Measurements from ENCODE around the gene BCAN.

BCAN gene

DNA sequence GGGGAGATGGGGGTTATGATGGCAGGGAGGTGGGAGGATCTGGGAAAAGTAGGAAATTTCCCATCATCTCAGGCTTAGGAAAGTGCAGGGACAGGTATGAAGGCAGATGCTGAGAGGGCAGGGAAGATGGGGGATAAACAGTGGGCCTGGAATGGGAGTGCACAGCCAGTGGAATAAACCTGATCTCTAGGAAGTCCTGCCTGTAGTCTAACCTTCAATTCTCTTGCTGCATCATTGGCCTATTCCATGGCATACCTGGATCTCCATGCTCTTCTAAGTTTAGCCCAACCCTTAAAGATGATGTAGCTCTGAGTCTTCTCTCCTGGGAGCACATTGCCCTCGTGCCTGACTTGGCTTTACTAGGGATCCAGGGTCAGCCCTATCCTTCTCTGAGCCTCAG, 2.7 kb downstream of the BCAN start:
- DNase-seq = no peak

DNA sequence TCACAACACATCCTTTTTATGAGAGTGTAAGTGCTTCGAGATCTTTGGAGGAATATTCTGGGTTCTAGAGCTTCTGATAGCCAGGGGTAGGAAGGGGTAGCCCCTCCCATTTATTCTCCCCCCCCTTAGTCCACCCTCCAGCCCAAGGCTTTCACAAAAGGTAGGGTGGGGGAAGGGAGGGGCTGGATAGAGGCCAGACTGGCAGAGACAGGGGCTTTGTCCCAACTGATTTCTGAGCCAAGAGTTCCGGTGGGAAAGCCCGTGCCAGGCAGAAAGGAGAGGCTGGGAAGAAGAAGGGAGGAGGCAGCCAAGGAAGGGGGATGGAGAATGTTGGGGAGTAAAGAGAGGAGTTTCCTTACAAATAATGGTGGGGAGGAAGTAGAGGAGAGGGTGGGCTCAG, 3.1 kb downstream of the BCAN start:
- no peak for DNase-seq

DNA sequence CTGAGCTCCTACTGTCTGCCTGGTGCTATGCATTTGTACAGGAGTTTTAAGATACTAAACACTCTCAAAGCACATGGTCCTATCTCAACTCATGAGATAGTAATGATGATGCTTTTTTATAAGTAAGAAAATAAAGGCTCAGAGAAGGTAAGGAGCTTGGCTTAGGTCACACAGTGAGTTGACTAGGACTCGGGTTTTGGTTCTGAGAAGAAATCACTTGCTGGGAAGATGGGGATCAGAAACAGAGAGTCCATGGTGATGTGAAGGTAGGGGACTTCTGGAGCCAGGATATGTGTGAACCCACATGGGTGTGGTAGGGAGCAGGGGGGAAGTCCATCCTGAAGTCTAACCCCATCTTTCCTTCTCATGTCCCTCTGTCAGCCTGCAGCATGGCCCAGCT, 3.7 kb downstream of the BCAN start:
- no peak for DNase-seq

DNA sequence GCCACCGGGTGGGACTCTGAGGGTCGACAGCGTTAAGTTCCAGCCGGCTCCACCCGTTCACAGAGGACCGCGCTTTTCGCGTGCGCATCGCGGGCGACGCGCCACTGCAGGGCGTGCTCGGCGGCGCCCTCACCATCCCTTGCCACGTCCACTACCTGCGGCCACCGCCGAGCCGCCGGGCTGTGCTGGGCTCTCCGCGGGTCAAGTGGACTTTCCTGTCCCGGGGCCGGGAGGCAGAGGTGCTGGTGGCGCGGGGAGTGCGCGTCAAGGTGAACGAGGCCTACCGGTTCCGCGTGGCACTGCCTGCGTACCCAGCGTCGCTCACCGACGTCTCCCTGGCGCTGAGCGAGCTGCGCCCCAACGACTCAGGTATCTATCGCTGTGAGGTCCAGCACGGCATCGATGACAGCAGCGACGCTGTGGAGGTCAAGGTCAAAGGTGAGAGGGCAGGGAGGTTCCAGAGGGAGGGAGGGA, 4.9 kb downstream of the BCAN start:
- DNase-seq = no peak

DNA sequence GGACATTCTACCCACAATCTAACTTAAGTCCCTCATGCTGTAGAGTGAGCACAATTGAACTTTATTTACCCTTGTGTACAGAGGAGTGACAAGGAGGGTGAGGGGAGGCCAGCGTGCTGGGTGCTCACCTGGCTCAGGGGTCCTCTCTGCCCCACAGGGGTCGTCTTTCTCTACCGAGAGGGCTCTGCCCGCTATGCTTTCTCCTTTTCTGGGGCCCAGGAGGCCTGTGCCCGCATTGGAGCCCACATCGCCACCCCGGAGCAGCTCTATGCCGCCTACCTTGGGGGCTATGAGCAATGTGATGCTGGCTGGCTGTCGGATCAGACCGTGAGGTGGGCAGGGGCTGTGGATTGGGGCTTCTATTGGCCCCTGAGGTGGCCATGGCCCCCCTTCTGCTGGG, 5.4 kb downstream of the BCAN start:
- no peak for DNase-seq

DNA sequence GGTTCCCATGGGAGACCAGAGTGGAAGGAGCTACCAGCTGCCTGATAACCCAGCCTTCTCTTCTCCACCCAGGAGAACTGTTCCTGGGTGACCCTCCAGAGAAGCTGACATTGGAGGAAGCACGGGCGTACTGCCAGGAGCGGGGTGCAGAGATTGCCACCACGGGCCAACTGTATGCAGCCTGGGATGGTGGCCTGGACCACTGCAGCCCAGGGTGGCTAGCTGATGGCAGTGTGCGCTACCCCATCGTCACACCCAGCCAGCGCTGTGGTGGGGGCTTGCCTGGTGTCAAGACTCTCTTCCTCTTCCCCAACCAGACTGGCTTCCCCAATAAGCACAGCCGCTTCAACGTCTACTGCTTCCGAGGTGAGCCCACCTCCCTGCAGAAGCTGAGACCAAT, 6.6 kb downstream of the BCAN start:
- no peak for DNase-seq

DNA sequence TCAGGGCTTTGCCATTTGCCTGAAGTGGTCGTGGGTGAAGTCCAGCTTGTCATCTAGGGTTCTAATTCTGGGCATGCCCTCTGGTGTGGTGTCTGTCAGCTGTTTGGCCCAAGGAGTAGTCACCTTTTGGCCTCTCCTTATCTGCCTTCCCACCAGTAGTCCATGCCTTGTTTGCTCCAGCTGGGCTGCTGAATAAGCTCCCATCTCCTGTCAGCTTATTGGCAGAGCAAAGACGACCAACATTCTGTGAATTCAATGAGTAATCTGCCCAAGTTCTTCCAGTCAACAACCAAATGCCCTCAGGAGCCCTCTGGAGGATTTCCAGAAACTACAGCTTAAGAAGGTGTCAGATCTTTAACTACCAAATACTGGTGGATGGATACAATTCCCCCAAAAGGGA, 7.0 kb downstream of the BCAN start:
- DNase-seq = no peak

DNA sequence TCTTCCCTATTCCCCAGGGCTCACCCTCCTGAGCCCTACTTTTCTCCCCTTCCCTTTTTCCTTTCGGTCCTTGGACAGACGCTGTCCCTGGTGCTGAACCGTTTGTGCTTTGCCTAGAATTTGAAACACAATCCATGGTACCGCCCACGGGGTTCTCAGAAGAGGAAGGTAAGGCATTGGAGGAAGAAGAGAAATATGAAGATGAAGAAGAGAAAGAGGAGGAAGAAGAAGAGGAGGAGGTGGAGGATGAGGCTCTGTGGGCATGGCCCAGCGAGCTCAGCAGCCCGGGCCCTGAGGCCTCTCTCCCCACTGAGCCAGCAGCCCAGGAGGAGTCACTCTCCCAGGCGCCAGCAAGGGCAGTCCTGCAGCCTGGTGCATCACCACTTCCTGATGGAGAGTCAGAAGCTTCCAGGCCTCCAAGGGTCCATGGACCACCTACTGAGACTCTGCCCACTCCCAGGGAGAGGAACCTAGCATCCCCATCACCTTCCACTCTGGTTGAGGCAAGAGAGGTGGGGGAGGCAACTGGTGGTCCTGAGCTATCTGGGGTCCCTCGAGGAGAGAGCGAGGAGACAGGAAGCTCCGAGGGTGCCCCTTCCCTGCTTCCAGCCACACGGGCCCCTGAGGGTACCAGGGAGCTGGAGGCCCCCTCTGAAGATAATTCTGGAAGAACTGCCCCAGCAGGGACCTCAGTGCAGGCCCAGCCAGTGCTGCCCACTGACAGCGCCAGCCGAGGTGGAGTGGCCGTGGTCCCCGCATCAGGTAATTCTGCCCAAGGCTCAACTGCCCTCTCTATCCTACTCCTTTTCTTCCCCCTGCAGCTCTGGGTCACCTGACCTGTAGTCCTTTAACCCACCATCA, 10.4 kb downstream of the BCAN start:
- no peak for DNase-seq

DNA sequence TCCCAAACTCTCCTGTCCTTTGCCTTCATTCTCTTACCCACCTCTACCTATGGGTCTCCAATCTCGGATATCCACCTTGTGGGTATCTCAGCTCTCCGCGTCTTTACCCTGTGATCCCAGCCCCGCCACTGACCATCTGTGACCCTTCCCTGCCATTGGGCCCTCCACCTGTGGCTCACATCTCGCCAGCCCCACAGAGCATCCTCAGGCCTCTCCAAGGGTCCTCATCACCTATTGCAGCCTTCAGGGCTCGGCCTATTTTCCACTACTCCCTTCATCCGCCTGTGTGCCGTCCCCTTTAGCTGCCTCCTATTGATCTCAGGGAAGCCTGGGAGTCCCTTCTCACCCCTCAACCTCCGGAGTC, 11.1 kb downstream of the BCAN start:
- no peak for DNase-seq

DNA sequence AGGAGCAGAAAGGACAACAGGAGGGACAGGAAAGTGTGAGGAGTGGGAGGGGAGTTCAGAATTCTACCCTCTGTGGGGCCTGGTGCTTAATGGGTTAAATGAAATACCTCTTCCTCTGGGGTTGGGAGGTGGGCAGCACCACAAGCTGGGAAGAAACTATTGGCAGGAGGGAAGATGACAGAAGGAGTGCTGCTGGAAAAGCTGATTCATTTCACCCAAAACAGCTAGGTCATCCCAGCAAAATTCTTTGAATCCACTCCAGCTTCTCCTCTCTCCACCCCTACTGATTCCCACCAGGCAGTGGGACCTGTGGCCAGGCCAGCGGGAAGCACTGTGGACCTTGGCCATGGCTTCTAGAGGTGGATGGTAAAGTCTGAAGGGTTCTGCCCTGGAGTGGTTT, 12.8 kb downstream of the BCAN start:
- DNase-seq = no peak

DNA sequence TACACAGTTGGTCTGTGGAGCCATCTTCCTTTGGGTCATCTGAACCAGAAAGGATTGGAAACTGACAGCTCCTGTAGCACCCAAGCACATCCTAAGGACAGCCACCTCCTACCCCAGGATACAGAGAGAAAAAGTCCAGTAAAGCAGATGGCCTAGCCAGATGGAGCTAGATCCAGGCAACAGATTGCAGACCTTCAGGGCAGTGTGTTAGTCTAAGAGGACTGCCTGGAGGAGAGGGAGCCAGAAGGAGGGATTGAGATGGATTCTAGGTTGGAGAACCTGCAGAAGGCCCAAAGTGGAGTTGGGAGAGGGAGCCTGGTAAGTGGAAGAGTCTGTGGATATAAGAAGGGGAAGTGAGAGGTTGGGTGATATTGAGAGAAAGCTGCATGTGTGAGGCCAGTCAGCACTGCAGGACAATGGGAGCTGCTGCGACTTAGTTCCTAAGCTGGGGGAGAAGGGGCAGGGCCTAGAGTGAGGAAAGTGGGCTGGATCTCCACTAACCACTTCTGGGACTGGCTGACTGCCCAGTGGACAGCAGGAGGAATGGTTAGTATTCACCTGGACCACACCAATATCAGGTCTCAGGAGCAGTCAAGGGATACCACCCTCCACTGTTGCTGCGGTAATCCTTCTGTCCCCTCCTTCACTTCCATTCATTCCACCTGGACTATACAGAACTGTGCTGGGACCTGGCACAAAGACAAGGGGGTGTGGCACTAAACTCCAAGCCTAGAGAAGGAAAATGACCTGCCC, 13.4 kb downstream of the BCAN start:
- DNase-seq = no peak

DNA sequence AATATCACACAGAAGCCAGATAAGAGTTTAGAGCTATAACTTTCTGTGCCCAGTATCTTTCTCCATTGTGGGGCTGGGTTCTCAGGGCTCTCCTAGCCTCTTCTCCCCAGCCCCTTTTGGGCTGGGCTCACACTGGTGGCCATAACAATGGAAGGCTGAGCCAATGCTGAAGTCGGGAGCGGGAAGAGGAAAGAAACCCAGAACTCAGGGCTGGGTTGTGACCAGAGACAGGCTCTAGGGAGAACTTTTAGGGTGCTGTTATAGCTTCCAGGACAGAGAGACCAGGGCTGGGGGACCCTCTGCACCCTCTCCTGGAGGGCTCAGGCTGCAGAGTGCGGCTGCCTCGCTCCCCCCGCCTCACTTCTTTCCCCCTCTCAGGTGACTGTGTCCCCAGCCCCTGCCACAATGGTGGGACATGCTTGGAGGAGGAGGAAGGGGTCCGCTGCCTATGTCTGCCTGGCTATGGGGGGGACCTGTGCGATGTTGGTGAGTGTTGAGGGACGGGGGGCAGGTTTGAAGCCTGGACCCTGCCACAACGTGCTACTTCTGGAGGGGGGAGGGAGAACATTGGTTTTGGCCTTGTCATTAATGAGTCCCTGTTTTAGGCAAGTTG, 14.1 kb downstream of the BCAN start:
- no peak for DNase-seq

DNA sequence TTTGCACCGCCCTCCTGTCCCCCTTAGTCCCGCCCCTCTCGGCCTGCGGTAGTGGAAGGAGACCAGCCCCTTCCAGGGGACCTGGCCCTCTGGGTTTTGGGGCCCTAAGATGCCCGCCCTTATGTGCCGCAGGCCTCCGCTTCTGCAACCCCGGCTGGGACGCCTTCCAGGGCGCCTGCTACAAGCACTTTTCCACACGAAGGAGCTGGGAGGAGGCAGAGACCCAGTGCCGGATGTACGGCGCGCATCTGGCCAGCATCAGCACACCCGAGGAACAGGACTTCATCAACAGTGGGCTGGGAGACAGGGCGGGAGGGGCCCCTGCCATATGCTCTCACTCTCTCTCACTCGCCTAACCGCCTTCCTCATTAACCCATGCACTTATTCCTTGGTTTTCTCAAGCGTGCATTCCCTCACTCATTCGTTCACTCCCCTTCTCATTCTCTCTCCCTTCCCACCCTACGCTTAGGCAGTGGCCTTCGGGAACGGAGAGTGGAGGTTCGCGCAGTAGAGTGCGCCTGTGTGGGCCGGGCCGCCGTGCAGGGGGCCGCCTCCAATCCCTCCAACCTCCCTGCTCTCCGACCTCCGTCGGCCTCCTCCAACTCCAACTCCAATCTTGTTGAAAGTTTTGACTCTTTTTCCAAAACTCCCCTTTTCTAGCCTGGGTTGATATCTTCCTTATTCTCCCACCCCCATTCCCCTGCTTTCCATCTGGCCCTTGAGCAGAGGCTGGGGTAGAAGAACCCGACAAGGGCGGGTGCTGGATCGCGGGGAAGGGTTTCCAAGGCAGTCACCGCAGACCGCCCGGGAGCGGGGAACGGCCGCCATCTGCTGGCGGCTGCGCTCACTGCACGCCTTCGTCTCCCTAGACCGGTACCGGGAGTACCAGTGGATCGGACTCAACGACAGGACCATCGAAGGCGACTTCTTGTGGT, 15.2 kb downstream of the BCAN start:
- no peak for DNase-seq

DNA sequence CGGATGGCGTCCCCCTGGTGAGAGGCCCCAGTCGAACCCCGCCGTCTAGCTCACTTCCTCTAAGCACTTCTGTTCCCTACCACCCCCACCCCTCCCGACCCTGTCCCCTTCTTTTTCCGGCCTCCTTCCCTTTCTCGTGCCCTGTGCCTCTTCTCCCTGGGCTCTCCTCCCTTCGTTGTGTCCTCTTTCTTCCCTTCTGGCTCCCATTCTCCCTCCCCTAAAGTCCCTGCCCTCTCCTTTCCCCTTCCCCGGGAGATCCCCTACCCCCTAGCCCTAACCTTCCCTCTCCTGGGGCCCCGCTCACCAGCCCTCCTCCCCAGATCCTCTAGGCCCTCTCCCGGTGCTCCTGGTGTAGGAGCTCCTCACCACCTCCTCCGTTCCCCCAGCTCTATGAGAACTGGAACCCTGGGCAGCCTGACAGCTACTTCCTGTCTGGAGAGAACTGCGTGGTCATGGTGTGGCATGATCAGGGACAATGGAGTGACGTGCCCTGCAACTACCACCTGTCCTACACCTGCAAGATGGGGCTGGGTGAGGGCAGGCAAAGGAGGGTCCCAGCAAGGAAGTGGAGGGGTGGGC, 15.9 kb downstream of the BCAN start:
- DNase-seq = no peak

DNA sequence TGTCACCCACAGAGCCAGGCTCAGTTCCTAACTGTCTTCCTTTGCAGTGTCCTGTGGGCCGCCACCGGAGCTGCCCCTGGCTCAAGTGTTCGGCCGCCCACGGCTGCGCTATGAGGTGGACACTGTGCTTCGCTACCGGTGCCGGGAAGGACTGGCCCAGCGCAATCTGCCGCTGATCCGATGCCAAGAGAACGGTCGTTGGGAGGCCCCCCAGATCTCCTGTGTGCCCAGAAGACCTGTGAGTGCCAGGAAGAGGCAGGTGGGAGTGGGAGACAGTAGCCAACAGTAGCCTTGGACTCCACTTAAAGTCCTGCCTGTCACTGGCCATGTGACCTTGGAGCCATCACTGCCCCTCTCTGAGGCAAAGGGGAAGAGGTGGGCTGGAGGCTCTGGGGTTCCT, 16.6 kb downstream of the BCAN start:
- DNase-seq = no peak

DNA sequence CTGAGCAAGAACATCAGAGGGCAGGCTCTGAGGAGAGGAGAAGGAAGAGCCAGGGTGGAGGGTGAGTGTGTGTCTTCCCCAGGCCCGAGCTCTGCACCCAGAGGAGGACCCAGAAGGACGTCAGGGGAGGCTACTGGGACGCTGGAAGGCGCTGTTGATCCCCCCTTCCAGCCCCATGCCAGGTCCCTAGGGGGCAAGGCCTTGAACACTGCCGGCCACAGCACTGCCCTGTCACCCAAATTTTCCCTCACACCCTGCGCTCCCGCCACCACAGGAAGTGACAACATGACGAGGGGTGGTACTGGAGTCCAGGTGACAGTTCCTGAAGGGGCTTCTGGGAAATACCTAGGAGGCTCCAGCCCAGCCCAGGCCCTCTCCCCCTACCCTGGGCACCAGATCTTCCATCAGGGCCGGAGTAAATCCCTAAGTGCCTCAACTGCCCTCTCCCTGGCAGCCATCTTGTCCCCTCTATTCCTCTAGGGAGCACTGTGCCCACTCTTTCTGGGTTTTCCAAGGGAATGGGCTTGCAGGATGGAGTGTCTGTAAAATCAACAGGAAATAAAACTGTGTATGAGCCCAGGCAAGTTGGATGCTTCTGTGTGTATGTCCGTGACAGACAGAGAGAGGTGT, 17.1 kb downstream of the BCAN start:
- no peak for DNase-seq

DNA sequence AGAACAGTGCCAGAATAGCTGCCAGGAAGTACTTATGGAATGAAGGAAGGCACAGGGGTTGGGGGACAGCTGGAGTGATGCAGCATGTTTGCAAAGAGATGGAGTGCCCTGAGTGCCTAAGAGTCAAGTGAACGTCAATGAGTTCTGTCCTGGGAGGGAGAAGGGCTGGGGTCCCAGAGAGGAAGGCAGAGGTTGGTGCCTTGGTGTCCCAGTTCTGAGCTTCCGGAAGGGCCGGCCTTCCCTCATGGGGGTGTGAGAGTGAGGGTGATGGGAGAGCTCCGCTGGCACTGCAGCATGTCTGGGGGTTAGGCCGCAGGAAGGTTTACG, 17.7 kb downstream of the BCAN start:
- no peak for DNase-seq

DNA sequence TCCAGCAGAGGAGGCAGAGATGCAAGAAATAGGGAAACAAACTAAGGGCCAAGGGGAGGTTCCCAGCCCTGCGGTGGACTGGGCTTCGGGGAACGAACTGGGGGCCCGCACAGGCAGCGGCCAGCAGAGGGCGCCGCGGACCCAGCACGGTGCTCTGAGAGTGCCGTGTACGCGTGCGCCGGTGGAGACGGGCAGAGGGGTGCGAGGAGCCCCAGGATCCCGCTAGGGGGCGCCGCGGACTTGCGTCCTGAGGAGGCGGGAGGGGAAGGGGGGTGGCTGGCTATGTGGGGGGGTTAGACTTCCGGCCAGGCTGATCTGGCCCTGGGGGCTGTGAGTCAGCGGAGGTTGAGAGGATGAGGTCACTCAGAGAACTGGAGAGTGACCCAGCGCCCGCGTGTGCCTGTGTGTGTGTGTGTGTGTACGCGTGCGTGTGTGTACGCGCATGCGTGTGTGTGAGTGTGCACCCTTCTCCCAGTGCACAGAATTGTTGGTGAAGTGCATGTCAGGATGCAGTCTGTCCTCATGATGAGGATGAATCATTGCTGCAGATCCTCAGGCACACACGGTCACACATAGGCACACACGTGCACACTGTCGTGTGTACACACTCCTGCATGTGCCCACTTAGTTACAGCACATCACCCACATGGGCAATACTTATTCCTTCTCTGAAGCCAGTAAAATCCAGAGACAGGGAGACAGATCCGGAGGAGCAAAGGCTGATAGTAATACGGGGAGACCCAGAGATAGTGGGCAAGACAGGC, 18.3 kb downstream of the BCAN start:
- peak; percentile 75 for DNase-seq

DNA sequence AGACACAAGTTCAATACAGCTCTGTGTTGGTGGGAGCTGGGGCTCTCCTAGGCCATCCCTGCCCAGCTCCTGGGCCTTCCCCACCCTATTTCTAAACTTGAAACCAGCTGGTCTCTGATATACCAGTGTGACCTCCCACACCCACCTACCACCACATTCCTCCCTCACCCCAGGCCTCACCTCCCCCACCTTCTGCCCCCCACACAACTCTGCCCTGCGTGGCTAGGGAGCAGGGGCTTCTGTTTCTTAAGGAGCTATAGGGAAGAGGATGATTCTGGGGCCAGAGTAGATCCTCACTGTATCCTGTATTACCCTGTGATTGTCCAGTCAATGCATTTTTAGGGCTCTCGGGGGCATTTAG, 18.8 kb downstream of the BCAN start:
- DNase-seq = no peak

DNA sequence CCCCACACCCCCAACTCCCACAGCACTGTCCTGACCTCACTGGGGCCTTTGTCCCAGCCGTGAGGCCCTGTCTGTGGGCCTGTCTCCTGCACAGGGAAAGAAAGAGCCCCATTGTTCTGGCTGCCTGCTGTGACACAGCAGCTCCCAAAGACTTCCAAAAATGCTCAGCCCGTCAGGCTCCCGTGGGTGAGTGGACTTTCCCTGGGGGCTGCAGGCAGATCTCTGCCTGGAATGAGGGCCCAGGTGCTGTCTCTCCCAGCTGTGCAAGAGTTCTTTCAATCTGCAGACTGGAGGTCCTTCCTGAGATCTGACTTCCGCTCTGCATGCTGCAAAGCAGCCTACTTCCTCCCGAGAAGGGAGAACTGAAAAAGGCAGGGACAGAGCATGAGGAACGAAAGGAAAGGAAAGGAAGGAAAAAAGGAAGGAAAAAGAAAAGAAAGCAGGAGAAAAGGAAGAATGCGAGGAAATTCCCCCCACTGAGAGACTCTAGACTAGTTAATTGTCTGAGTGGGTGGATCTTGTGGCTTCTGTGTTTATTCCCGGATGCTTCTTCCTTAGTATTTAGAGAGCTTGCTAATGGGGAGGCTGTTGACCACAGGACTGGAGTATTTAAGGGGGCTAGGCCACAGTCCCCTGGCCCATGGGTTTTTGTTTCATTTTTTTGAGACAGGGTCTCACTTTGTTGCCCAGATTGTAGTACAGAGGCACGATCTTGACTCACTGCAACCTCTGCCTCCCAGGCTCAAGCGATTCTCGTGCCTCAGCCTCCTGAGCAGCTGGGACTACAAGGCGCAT, 20.3 kb downstream of the BCAN start:
- no peak for DNase-seq

DNA sequence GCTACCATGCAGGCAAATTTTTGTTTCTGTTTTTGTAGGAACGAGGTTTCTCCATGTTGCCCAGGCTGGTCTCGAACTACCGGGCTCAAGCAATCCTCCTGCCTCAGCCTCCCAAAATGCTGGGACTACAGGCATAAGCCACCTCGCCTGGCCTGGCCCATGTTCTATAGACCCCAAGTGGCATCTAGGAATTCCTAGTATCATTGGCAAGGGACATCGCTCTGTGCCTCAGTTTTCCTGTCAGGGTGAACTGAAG, 20.8 kb downstream of the BCAN start:
- no peak for DNase-seq

Measured in GF-D8 (cell line).